Duodenal mucosa (tissue), 2 donors: ENCODE measurements around the gene NRP2.

Experiments used
- H3K27ac ChIP-seq: one replicate; pipeline ENCODE4 v1.7.0; 2013; ENCODE audit warnings: low read depth, low read length
- H3K27me3 ChIP-seq, 2 donors: one replicate each; pipeline ENCODE4 v1.7.0; 2013; ENCODE audit warnings: low read length in 2 of 2, control low read depth in 1 of 2; ENCODE audit not compliant: insufficient read depth in 2 of 2, control insufficient read depth in 1 of 2
- H3K36me3 ChIP-seq, 2 donors: one replicate each; pipeline ENCODE4 v1.7.0; 2013; ENCODE audit warnings: low read length in 2 of 2, control low read depth in 1 of 2; ENCODE audit not compliant: insufficient read depth in 2 of 2, control insufficient read depth in 1 of 2
- H3K4me1 ChIP-seq, 2 donors: one replicate each; pipeline ENCODE4 v1.7.0; 2013; ENCODE audit warnings: low read length in 2 of 2, control low read depth in 1 of 2; ENCODE audit not compliant: insufficient read depth in 2 of 2, control insufficient read depth in 1 of 2
- H3K4me3 ChIP-seq, 2 donors: one replicate each; pipeline ENCODE4 v1.7.0; 2013; ENCODE audit warnings: low read length in 2 of 2, low read depth in 1 of 2
- H3K9ac ChIP-seq, 2 donors: one replicate each; pipeline ENCODE4 v1.7.0; 2013; ENCODE audit warnings: low read length in 2 of 2, low read depth in 1 of 2
- H3K9me3 ChIP-seq, 2 donors: one replicate each; pipeline ENCODE4 v1.7.0; 2013; ENCODE audit warnings: low read length in 2 of 2, control low read depth in 1 of 2; ENCODE audit not compliant: control insufficient read depth in 1 of 2

NRP2 gene

GRCh38 chr2:205835251-205835791, 153.0 kb downstream of the NRP2 start:
- Histone ChIP-seq H3K4me1 (peaks cover 0 to 3% of the 10 kb centered on the region in 2 donors), H3K4me3 (no peak overlapping the region), H3K27ac (no peak overlapping the region), H3K36me3 (no peaks in the 10 kb centered on the region), H3K9ac (no peak overlapping the region), H3K9me3 (no peaks in the 10 kb centered on the region), H3K27me3 (no peaks in the 10 kb centered on the region)

GRCh38 chr2:205835923-205836322, 153.6 kb downstream of the NRP2 start:
- peaks cover 0 to 3% of the 10 kb centered on the region in 2 donors for H3K4me1 ChIP-seq
- H3K9me3 ChIP-seq: no peaks in the 10 kb centered on the region
- H3K36me3 ChIP-seq: no peaks in the 10 kb centered on the region
- no peaks in the 10 kb centered on the region for H3K27me3 ChIP-seq
- no peak overlapping the region for H3K27ac ChIP-seq
- H3K9ac ChIP-seq: no peak overlapping the region
- H3K4me3 ChIP-seq: no peak overlapping the region

- H3K4me3 ChIP-seq: no peak overlapping the region
- H3K36me3 ChIP-seq: no peaks in the 10 kb centered on the region
- no peaks in the 10 kb centered on the region for H3K27me3 ChIP-seq
- H3K9me3 ChIP-seq: no peaks in the 10 kb centered on the region
- H3K9ac ChIP-seq: no peak overlapping the region
- H3K27ac ChIP-seq: no peak overlapping the region
- H3K4me1 ChIP-seq: peaks cover 0 to 3% of the 10 kb centered on the region in 2 donors
Observed at GRCh38 chr2:205836477-205837221, 154.3 kb downstream of the NRP2 start.

- Histone ChIP-seq H3K9me3 (no peaks in the 10 kb centered on the region), H3K4me1 (peaks cover 0 to 3% of the 10 kb centered on the region in 2 donors), H3K36me3 (no peaks in the 10 kb centered on the region), H3K9ac (no peak overlapping the region), H3K4me3 (no peak overlapping the region), H3K27ac (no peak overlapping the region), H3K27me3 (no peaks in the 10 kb centered on the region)
Observed at GRCh38 chr2:205837663-205838062, 155.4 kb downstream of the NRP2 start.

DNA sequence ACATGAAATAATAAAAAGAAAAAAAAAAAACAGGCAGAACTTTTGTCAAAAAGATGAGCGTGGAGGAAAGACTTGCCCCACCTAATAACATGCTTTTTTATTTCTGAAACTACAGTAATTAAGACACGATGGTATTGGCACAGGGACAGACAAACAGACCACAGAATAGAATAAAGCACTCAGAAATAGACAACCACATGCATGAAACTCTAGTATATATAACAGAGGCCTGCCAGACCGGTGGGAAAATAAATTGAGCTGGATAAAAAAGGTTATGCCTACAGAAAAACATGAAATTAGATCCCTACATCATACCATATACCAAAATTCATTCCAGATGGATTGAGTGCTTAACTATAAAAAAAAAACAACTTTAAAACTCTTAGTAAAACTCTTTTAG, 163.1 kb downstream of the NRP2 start:
- Histone ChIP-seq H3K4me3 (no peak overlapping the region), H3K9me3 (no peaks in the 10 kb centered on the region), H3K4me1 (no peaks in the 10 kb centered on the region), H3K36me3 (no peaks in the 10 kb centered on the region), H3K27ac (no peak overlapping the region), H3K27me3 (no peaks in the 10 kb centered on the region), H3K9ac (no peak overlapping the region)
